ENCODE data around the gene CTRL. TPM values are rescaled to one million over a fixed set of nuclear protein-coding genes. Genes with fewer than 3 reads are reported as not detected.

CTRL gene
- total RNA-seq, 1 experiment from 2014 or later: 1.3 TPM

- no peak for DNase-seq
- H4K20me1 ChIP-seq (ENCODE audit: insufficient read depth): peaks cover 33% of the 10 kb centered on the region
- no peak overlapping the region for H3K4me3 ChIP-seq
- H3K79me2 ChIP-seq (ENCODE audit: low read depth): no peaks in the 10 kb centered on the region
- no TSS peak for BruUV-seq (replicated peaks)
- POLR2A ChIA-PET (ENCODE audit: unreplicated experiment): no interaction called here
- TF ChIP-seq EZH2 (IDR thresholded peaks at IDR 0.05; ENCODE audit: low read depth): no peak
- no peak for TF ChIP-seq CTCF (conservative IDR thresholded peaks at IDR 0.05)
- H3K27ac ChIP-seq: no peak overlapping the region
- H3K27me3 ChIP-seq (ENCODE audit: insufficient read depth, low read depth): no peaks in the 10 kb centered on the region
- H2AFZ ChIP-seq: no peak overlapping the region
- H3K9me3 ChIP-seq (ENCODE audit: insufficient read depth, low read depth): no peaks in the 10 kb centered on the region
- H3K36me3 ChIP-seq (ENCODE audit: low read depth): no peaks in the 10 kb centered on the region
- H3K9me2 ChIP-seq (ENCODE audit: insufficient read depth): no peaks in the 10 kb centered on the region
- CTCF ChIA-PET: no interaction called here
- peaks cover 5% of the 10 kb centered on the region; the same call in 1 of the 2 replicates for H3F3A ChIP-seq (ENCODE audit: insufficient read depth, low read depth)
- intact Hi-C loops (cut with micrococcal nuclease; ENCODE audit: unreplicated experiment): loop anchor here (5.0 kb wide), 1 partner anchor 35 kb away; the partner anchor contains the start of gene PSKH1
- no peaks in the 10 kb centered on the region for H3K4me1 ChIP-seq (replicated peaks; ENCODE audit: insufficient read depth)
- no peak overlapping the region for H3K4me2 ChIP-seq
Observed at GRCh38 chr16:67927131-67927941, 4.3 kb downstream of the CTRL start.

- Histone ChIP-seq H3K4me2 (no peak overlapping the region), H3K27ac (no peak overlapping the region), H3K79me2 (ENCODE audit: low read depth) (no peaks in the 10 kb centered on the region), H2AFZ (no peak overlapping the region), H3K27me3 (ENCODE audit: insufficient read depth, low read depth) (no peaks in the 10 kb centered on the region), H3K4me1 (replicated peaks; ENCODE audit: insufficient read depth) (no peaks in the 10 kb centered on the region), H3K4me3 (no peak overlapping the region), H3F3A (ENCODE audit: insufficient read depth, low read depth) (peaks cover 5% of the 10 kb centered on the region; the same call in 1 of the 2 replicates), H4K20me1 (ENCODE audit: insufficient read depth) (peaks cover 37% of the 10 kb centered on the region), H3K9me2 (ENCODE audit: insufficient read depth) (no peaks in the 10 kb centered on the region), H3K36me3 (ENCODE audit: low read depth) (no peaks in the 10 kb centered on the region), H3K9me3 (ENCODE audit: insufficient read depth, low read depth) (no peaks in the 10 kb centered on the region)
- TF ChIP-seq CTCF (conservative IDR thresholded peaks at IDR 0.05) (no peak; the same call in 1 of the 2 replicates), EZH2 (IDR thresholded peaks at IDR 0.05; ENCODE audit: low read depth) (no peak)
- DNase-seq: no peak
- BruUV-seq (replicated peaks): no TSS peak
- CTCF ChIA-PET: interaction anchor here (0.8 kb wide), 1 partner anchor 47 kb away, joined by 3 read pairs; no protein-coding TSS in a partner anchor
- intact Hi-C loops (cut with micrococcal nuclease; ENCODE audit: unreplicated experiment): loop anchor here (5.0 kb wide), 1 partner anchor 34 kb away; the partner anchor contains the start of gene PSKH1
- POLR2A ChIA-PET (ENCODE audit: unreplicated experiment): no interaction called here
Observed at GRCh38 chr16:67926181-67926750, 5.4 kb downstream of the CTRL start.

- Histone ChIP-seq H2AFZ (no peak overlapping the region), H3F3A (ENCODE audit: insufficient read depth, low read depth) (peaks cover 5% of the 10 kb centered on the region; the same call in 1 of the 2 replicates), H4K20me1 (ENCODE audit: insufficient read depth) (peaks cover 48% of the 10 kb centered on the region), H3K27me3 (ENCODE audit: insufficient read depth, low read depth) (no peaks in the 10 kb centered on the region), H3K27ac (no peak overlapping the region), H3K9me2 (ENCODE audit: insufficient read depth) (no peaks in the 10 kb centered on the region), H3K9me3 (ENCODE audit: insufficient read depth, low read depth) (no peaks in the 10 kb centered on the region), H3K79me2 (ENCODE audit: low read depth) (no peaks in the 10 kb centered on the region), H3K4me3 (no peak overlapping the region), H3K4me2 (no peak overlapping the region), H3K36me3 (ENCODE audit: low read depth) (no peaks in the 10 kb centered on the region), H3K4me1 (replicated peaks; ENCODE audit: insufficient read depth) (no peaks in the 10 kb centered on the region)
- no TSS peak for BruUV-seq (replicated peaks)
- intact Hi-C loops (cut with micrococcal nuclease; ENCODE audit: unreplicated experiment): no loop called here
- no peak for DNase-seq
- ChIA-PET POLR2A (ENCODE audit: unreplicated experiment) (no interaction called here), CTCF (no interaction called here)
- TF ChIP-seq EZH2 (IDR thresholded peaks at IDR 0.05; ENCODE audit: low read depth): no peak
- no peak for TF ChIP-seq CTCF (conservative IDR thresholded peaks at IDR 0.05)
Observed at GRCh38 chr16:67924140-67924906, 7.3 kb downstream of the CTRL start.
